Left renal pelvis (tissue), 4 donors: ENCODE measurements around the gene PRAME. TPM values are rescaled to one million over a fixed set of nuclear protein-coding genes. Genes with fewer than 3 reads are reported as not detected.
"Not testable (repeated sequence)": the region's sequence is repeated elsewhere in the genome, so short reads cannot be mapped to it uniquely, and the experiment has no call there.

Experiments used
- DNase-seq, 4 donors: peaks; one replicate each; pipeline ENCODE4 v3.0.0-alpha.2; 2013; ENCODE audit warnings: low read depth in 4 of 4, low spot score in 3 of 4
- polyA plus RNA-seq, 4 donors: library from polyadenylated mRNA; unstranded; fragments of 120-200 nt; gene quantifications; one replicate each; pipeline ENCODE4 v1.2.1, GENCODE V29; 2013; ENCODE audit not compliant: insufficient read length in 4 of 4

PRAME gene, protein sequence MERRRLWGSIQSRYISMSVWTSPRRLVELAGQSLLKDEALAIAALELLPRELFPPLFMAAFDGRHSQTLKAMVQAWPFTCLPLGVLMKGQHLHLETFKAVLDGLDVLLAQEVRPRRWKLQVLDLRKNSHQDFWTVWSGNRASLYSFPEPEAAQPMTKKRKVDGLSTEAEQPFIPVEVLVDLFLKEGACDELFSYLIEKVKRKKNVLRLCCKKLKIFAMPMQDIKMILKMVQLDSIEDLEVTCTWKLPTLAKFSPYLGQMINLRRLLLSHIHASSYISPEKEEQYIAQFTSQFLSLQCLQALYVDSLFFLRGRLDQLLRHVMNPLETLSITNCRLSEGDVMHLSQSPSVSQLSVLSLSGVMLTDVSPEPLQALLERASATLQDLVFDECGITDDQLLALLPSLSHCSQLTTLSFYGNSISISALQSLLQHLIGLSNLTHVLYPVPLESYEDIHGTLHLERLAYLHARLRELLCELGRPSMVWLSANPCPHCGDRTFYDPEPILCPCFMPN
- polyA plus RNA-seq = 1 to 10 TPM in 2 of 4 donors, under 1 TPM in 1, not detected in 1; 0.85 to 1.3 (median 1.3) TPM

DNA sequence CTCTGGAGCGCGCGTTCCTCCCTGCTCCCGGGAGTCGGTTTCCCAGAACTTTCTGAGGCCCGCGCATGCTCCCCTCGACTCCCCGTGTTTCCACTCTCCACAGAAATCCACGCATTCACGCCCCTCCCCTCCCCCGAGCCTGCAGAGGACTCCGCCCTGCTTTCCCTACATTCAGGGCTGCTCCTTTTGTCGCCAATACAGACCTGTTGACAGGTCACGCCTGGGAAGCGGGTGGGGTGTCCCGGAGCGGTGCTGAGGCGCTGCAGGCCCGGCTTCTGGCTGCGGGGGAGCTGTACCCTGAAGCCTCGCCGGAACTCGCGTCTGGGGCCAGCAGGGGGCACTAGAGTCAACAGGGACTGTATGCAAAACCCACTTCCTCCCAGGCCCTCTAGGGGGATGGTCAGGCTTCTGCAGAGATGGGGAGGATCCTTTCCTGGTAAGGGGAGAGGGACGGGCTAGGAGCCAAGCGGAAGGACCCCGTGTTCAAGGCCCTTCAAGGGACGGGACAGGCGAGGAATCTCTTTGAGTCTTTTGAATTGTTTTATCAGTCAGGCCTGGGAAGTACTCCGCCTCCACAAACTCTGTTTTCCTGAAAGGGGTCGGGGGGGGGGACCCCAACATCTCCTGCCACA lies at the start of gene PRAME:
Gene PRAME, minus strand, starts transcription at position 294 of the 632 bp plus-strand sequence. CDS start 2,433 bp downstream, outside the sequence.
- peak in 3 of 4 donors; percentile 3 to 12 (median 12) for DNase-seq

DNA sequence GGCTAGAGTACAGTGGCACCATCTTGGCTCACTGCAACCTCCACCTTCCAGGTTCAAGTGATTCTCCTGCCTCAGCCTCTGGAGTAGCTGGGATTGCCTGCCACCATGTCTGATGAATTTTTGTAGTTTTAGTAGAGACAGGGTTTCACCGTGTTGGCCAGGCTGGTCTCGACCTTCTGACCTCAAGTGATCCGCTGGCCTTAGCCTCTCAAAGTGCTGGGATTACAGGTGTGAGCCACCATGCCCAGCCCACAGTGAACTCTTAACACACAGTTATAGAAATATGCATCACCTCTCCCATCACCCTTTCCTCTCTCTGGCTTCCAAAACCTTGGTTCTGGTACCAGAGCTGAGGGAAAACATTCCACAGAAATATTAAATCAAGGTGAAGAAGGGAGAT lies 49.0 kb upstream of the PRAME start:
- DNase-seq = not testable (repeated sequence)

DNA sequence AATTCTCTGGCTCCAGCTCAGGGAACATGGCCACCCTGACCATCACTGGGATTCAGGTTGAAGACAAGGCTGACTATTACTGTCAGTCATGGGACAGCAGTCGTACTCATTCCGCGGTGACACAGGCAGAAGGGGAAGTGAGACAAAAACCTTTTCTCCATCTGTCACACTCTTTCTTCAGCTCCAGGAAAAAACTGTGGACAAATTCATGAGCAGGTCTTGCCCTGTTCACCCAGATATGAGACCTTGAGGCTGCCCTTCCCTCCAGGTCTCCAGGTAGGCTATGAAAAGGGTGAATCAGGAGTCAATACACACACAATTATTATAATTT lies 46.0 kb upstream of the PRAME start:
- DNase-seq = no peak

DNA sequence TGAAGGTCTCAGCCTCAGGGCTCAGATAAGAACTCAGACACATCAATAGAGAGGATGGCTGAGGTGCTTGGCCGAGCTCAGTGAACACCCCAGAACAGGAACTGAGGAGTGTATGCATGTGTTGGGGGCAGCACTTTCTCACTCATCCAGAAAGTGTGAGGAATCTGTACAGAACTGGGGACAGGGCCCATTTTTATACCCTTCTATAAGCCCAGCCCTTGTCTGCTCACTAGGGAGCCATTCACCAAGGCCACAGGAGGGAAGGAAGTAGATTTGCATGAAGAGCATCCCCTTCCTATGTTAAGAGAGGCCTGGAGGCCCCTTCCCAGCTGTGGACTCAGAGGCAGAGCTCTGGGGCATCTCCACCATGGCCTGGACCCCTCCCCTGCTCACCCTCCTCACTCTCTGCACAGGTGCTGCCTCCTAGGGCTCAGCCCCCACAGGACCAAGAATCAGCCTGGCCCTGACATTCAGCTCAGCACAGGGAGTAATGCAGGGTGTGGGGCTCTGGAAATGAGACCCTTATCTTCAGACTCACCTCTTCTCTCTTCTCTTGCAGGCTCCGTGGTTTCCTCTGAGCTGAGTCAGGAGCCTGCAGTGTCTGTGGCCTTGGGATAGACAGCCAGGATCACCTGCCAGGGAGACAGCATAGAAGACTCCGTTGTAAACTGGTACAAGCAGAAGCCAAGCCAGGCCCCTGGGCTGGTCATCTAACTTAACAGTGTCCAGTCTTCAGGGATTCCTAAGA lies 45.4 kb upstream of the PRAME start:
- DNase-seq = no peak

DNA sequence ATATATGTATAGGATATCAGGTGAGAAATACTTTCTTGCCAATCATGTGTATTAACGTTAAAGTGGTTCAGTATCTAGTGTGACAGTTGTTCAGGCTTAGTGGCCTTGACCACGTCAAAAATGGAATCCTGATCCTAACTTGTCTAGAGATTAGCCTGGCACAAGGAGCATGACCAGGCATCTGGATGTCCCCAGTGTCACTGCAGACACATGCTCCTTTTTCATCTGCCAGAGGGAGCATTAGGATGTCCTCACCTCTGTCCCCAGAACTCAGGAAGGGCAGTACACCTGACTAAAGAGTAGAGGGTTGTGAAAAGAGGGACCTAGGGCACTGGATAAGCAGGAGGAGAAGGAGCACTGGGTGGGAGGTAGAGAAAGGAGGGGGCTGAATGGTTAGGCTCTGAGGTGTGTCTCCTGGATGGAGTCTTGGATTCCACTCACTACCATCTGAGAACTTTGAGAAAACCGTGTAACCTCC lies 44.4 kb upstream of the PRAME start:
- DNase-seq = no peak

DNA sequence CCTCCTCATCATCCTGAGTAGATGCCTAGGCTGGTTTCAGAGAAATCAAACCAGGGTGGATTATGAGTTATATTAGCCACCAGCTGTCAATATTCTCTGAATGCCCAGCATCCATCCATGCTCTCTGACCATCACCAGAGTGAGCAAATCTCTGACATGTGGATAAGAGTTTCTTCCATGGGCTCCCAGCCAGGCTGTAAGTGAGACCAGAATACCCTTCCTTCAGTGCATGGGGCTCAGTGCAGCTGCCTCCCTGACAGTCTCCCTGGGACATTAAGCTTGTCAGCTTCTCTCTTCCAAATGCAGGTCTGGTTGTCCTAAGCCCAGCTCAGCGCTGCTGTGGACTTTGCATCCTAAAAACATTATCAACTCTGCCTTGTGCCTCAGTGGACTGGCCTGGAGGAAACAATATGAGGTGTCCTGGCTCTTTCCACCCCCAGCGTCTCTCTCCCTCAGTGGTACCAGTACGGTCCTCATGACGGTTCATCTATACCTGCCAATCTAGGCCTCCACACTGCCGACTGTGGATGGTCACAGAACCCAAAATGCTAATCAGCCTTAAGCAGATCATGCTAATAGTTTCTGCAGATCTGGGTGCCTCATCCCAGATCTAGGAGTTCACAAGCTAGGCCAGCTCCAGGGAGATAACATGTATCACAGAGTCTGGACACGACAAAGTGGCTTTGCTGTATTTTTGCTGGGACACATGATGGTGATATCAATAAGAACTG lies 41.6 kb upstream of the PRAME start:
- DNase-seq = no peak

DNA sequence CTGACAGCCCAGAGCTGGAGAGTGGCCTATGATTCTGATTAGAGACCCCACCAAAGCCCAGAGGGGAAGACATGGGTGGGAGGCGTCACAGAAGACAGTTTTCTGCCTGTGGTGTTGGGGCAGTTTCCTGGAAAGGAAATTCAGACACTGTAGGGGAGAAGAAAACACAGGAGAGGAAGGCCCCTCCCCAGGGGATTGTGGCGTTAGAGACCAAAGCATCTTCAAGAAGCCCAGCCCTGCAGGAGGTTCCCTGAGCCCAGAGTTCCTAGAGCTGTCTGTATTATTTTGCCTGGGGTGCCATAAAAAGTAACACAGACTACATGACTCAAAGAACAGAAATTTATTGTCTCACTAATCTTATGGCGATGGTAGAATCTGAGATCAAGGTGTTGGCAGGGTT lies 40.2 kb upstream of the PRAME start:
- DNase-seq = no peak

DNA sequence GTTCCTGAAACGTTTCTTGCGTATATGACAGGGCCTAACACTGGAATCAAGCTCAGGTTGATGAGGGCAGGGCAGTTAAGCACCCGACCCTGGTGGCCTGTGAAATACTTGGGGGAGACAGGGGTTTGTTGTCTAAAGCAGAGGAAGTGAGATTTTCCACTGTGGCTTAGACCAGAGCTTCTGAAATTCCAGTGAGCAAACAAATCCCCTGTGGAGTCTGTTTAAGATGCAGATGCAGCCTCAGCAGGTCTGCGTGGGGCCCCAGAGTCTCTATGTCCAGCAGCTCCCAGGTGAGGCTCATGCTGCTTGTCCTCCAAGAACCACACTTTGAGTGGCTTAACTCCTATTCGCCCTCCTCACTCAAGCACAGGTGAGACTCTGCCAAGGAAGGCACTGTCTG lies 39.1 kb upstream of the PRAME start:
- DNase-seq = no peak

DNA sequence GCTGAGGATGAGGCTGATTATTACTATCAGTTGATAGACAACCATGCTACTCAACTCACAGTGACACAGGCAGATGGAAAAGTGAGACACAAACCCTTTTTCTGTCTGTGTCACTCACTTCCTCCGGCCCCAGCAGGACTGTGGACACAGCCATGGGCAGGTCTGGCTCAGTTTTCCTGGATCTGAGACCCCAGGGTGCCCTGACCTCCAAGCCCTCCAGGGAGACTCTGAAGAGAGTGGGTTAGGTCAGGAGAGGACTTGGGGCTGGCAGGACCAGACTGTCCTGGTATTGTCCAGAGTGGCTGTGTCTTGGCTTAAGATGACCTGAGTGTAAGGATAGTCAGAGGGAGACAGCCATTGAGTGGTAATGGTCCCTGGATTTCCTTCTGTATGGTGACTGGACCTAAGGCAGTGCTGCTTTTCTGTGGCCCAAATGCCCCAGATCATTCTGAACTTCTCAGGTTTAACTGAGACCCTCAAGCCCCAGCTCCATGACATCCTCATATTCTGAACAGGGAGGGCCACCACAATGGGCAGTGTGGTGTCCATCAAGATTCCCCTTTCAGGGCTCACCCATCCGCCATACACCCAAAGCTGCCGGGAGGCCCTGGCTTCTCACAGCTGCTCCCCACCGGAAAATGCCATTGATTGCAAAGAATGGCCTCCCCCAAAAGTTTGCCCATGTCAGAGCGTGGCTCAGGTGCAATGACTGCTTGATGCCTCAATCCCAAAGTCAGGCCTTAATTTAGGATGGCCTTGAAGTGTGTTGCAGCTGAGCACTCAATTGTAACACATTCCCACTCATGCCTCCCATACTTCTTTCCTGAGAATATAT lies 36.2 kb upstream of the PRAME start:
- no peak for DNase-seq

DNA sequence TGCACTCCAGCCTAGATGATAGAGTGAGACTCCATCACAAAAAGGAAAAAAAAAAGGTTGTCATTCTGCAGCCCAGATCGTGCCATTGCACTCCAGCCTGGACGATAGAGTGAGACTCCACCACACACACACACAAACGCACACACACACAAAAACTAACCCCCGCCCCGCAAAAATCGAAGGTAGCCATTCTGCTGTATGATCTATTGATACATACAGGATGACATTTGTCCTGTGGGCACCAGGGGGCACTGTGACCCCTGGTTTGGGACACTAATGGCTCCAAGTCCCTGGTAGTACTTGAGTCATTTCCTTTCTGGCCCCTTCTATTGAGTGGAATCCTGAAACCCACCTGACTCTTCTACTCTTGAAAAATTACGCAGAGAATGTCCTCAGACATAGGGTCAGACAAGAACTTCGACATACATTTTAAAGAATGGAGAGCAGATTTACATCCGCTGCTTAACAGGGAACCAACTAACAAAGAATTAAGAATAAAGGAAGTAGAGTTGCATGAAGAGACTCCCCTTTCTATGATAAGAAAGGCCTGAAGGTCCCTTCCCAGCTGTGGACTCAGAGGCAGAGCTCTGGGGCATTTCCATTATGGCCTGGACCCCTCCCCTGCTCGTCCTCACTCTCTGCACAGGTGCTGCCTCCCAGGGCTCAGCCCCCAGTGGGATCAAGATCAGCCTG lies 35.0 kb upstream of the PRAME start:
- peak in 3 of 4 donors; percentile 10 to 37 (median 17) for DNase-seq

DNA sequence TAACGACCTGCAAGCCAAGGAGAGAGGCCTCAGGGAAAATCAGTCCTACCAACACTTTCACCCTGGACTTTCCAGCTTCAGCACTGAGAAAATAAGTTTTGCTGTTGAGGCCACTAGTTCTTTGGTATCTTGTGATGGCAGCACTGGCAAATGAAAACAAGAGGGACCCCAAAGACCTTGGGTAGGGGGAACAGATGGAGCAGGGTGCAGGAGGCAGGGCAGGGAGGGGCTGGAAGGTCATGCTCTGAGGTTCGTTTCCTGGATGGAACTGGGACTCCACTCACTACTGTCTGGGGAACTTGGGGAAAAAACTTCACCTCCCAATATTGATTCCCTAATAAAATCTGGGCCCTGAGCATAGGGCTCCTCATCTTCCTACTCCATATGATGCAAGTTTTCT lies 34.2 kb upstream of the PRAME start:
- DNase-seq = no peak

DNA sequence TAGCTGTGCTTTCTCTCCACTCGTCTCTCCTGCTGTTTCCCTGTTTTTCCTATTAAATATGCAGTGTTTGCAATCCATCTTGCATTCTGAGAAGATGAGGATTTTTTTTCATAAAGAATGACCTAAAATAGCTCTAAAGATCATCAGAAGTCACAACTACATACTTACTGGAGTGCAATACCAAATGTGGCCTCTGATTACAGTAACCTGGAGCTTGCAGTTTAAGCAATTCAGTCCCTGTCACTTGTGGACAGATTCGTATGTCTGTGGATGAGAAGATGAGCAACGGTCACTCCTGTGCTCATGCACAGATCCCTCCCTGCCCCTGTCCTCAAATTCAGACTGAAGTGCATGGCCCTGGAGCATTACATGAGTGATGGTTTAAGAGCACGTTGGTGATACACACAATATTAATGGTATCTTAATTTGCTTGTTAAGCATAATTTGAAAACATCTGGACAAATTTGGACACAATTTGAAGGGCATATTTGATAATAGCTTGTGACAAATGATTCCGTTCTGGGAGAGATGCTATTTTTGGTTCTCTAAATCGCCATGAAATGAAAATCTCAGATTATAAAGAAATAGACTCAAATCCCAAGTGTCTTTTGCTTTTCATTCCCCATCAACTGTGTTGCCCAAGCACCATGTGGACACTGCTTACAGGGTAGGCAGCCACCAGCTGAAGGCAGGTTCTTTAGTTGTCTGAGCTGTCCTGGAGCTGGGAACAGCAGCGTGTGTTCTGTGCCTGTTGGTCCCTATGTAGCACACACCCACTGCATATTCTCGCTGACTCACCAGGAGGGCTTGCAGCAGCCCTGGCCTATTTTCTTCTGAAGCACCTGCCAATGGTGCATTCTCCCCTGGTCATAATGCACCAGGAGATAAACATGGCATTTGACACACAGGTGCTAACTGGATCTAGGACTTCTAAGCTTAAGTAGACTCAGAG lies 32.6 kb upstream of the PRAME start:
- no peak for DNase-seq

DNA sequence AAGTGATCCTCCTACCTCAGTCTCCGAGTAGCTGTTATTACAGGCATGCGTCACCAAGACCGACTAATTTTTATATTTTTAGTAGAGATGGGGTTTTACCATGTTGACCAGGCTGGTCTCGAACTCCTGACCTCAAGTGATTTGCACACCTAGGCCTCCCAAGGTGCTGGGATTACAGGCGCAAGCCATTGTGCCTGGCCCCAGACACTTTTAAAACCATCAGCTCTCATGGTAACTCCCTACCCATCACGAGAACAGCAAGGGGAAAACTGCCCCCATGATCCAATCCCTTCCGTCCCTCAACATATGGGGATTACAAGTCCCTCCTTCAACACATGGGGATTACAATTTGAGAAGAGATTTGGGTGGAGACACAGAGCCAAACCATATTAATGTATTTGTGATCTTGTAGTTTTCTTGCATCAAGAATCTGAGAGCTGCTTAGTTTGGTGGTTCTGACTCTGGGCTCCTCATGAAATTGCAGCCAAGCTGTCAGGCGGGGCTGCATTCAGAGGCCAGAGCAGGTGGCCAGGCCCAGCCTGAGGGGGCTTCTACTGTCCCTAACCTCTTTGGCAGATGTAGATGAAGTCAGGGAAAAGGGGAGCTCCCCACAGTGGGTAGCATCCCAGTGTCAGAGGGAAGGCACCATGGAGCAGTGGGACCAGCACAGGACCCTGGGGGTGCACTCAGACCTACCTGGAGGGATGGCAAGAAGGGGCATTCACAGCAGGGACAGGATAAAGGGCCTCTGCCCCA lies 31.2 kb upstream of the PRAME start:
- DNase-seq = no peak

DNA sequence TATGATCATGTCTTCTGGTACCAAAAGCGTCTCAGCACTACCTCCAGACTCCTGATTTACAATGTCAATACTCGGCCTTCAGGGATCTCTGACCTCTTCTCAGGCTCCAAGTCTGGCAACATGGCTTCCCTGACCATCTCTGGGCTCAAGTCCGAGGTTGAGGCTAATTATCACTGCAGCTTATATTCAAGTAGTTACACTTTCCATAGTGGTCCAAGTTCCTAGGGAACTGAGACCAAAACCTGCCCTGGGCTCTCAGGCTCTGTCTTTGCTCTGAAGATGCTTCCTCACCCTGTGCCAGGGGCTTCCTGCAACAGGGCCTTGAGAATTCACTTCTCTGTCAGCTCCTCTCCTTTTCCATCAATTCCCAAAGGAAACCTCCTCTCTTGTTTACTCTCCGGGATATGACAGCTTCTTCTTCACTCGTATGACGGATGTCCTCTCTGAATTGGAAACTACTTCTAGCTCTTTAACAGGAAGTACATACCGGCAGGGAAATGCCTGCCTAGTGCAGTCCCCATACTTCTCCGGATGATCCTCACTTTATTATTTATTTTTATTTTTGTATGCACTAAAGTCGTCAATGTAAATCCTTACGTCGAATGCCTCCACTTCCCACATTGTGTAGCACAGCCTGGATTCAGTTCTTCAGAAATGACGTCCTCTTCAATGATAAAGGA lies 29.6 kb upstream of the PRAME start:
- DNase-seq = no peak

DNA sequence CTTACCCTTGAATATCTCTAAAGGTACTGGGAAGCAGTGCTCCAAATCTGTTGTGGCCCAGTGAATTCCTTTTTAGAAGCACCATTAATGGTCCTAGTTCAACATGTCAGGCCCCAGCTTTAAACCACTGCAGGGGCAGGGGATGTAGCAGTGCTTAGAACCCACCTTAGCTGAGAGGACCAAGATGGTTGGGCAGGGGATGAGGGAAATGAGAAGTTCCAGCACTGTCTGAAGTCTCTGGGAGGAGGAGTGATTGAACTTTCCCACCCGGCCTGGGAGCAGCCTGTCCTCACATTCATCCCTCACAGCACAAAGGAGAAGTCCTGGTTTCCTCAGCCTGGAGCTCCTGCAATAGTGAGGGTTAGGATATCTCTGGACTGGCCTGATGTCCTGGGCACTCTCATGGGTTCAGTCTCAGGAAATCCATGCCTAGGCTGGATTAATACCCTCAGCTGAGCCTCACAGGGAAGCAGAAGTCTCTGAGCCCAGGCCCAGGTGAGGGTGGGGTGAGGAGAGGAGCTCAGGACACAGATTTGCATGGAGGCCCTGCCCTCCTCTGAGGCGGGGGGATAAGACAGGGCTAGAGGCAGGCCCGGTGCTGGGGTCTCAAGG lies 28.6 kb upstream of the PRAME start:
- DNase-seq = no peak

DNA sequence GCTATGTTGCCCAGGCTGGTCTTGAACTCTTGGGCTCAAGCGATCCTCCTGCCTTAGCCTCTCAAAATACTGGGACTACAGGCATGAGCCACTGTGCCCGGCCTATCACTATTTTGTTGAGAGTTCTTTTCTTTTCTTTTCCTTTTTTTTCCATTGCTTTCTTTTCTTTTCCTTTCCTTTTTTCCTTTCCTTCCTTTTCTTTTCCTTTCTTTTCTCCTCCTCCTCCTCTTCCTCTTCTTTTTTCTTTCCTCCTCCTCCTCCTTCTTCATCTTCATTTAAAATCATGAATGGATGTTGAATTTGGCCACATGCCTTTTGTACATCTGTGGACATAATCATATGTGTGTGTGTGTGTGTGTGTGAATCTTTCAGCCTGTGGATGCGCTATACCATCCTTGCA lies 25.7 kb upstream of the PRAME start:
- DNase-seq = no peak
